A549 (cell line): ENCODE results near the gene KARS1.

Experiments
- ESRRA ChIP-seq: fragments of 150-350 bp; IDR thresholded peaks from 2 replicates; pipeline ENCODE4 v1.6.1; 2014; ENCODE audit warnings: mild to moderate bottlenecking, low read length, borderline replicate concordance
- TF ChIP-seq, protein P1 (sequence below): IDR thresholded peaks from 2 replicates; pipeline ENCODE4 v1.6.1; 2012

DNA sequence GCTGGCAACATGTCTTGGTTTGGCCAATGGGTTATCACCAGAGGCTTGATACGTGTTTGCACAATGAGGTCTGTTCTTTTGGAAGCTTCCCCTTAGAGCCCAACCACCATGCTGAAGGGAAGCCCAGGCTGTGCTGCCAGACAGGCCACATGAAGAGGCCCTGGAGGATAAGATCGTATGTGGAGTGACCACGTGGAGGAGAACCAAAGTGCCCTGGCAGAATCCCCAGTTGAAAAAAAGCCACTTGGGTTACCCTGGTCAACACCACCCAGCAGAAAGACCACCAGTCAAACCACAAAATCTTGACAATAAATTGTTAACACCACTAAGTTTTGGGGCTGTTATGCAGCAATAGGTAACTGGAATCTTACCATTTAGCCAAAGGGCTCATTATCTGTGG lies 17.4 kb downstream of the KARS1 start:
- TF ChIP-seq, protein P1, sequence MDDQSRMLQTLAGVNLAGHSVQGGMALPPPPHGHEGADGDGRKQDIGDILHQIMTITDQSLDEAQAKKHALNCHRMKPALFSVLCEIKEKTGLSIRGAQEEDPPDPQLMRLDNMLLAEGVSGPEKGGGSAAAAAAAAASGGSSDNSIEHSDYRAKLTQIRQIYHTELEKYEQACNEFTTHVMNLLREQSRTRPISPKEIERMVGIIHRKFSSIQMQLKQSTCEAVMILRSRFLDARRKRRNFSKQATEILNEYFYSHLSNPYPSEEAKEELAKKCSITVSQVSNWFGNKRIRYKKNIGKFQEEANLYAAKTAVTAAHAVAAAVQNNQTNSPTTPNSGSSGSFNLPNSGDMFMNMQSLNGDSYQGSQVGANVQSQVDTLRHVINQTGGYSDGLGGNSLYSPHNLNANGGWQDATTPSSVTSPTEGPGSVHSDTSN = no peak
- no peak for TF ChIP-seq ESRRA
